Sigmoid colon (tissue), 4 donors: ENCODE measurements around the gene TAGLN.

Source experiments
- CTCF ChIP-seq, 4 experiments: fragments of 450-650 bp in 3 of 4; fragments of 200-600 bp in 1 of 4; IDR thresholded peaks; one replicate each; pipeline ENCODE4 v1.5.1; 2016 to 2019; ENCODE audit warnings: antibody characterized with exemption in 4 of 4, mild to moderate bottlenecking in 3 of 4, moderate library complexity in 2 of 4
- EP300 ChIP-seq, 4 donors: sonication (generic); formaldehyde crosslinking; IDR thresholded peaks; one replicate each; pipeline ENCODE4 v1.6.1; 2017; ENCODE audit warnings: antibody characterized with exemption in 4 of 4
- POLR2A ChIP-seq, 2 donors: fragments of 450-650 bp; IDR thresholded peaks; one replicate each; pipeline ENCODE4 v1.6.1; 2016; ENCODE audit warnings: antibody characterized with exemption in 2 of 2, mild to moderate bottlenecking in 2 of 2, moderate library complexity in 2 of 2
- POLR2AphosphoS5 ChIP-seq, 4 donors: sonication (generic); formaldehyde crosslinking; IDR thresholded peaks; one replicate each; pipeline ENCODE4 v1.6.1; 2017; ENCODE audit warnings: antibody characterized with exemption in 4 of 4

- no peak for TF ChIP-seq CTCF (IDR thresholded peaks at IDR 0.05)
- TF ChIP-seq EP300 (IDR thresholded peaks at IDR 0.05): no peak
- no peak for TF ChIP-seq POLR2AphosphoS5 (IDR thresholded peaks at IDR 0.05)
- TF ChIP-seq POLR2A (IDR thresholded peaks at IDR 0.05): no peak
Observed at GRCh38 chr11:117251506-117251905, 52.3 kb downstream of the TAGLN start.
